Peyer's patch (tissue), 4 donors: ENCODE results near the gene FARSB. TPM values are rescaled to one million over a fixed set of nuclear protein-coding genes. Genes with fewer than 3 reads are reported as not detected.
"Not testable (repeated sequence)": the region's sequence is repeated elsewhere in the genome, so short reads cannot be mapped to it uniquely, and the experiment has no call there.

Experiments used
- DNase-seq, 3 donors: peaks; one replicate each; pipeline ENCODE4 v3.0.0-alpha.2; 2017 to 2019
- H3K27ac ChIP-seq, 4 donors: fragments of 200-600 bp; sonication (generic); one replicate each; pipeline ENCODE4 v1.5.1; 2016 to 2019
- H3K27me3 ChIP-seq, 2 donors: fragments of 200-600 bp; sonication (generic); one replicate each; pipeline ENCODE4 v1.5.1; 2019
- H3K36me3 ChIP-seq, 3 donors: fragments of 200-600 bp; sonication (generic); one replicate each; pipeline ENCODE4 v1.5.1; 2016 to 2019
- H3K4me1 ChIP-seq, 4 donors: fragments of 200-600 bp; sonication (generic); one replicate each; pipeline ENCODE4 v1.5.1; 2016 to 2019
- H3K4me3 ChIP-seq, 4 donors: fragments of 200-600 bp; sonication (generic); 1 replicate in 3 of 4; 2 replicates in 1 of 4; pipeline ENCODE4 v1.5.1; 2016 to 2019; ENCODE audit warnings: mild to moderate bottlenecking in 1 of 4
- H3K9me3 ChIP-seq, 4 donors: fragments of 200-600 bp; sonication (generic); one replicate each; pipeline ENCODE4 v1.5.1; 2016 to 2019; ENCODE audit warnings: mild to moderate bottlenecking in 1 of 4
- CTCF ChIP-seq, 6 experiments: fragments of 450-650 bp in 4 of 6; fragments of 200-600 bp in 2 of 6; sonication (generic) in 1 of 6; IDR thresholded peaks; one replicate each; pipeline ENCODE4 v1.5.1; 2017 to 2019; ENCODE audit warnings: antibody characterized with exemption in 6 of 6, mild to moderate bottlenecking in 3 of 6, moderate library complexity in 1 of 6
- POLR2A ChIP-seq, 2 donors: fragments of 450-650 bp; IDR thresholded peaks; one replicate each; pipeline ENCODE4 v1.5.1; 2017; ENCODE audit warnings: antibody characterized with exemption in 2 of 2, mild to moderate bottlenecking in 2 of 2, moderate library complexity in 2 of 2
- total RNA-seq, 4 donors: library from RNA; depleted of rRNA; stranded (reverse); fragments of >200 nt; gene quantifications; one replicate each; pipeline ENCODE4 v1.1.0, GENCODE V29; 2016

The FARSB gene
- total RNA-seq, 4 donors from 2014 or later: 8.6 to 14.9 (median 11.7) TPM

- Histone ChIP-seq H3K4me1 (no peaks in the 10 kb centered on the region), H3K27me3 (no peaks in the 10 kb centered on the region), H3K27ac (no peak overlapping the region), H3K4me3 (no peak overlapping the region), H3K36me3 (no peaks in the 10 kb centered on the region), H3K9me3 (no peaks in the 10 kb centered on the region)
- no peak for DNase-seq
- no peak for TF ChIP-seq CTCF (IDR thresholded peaks at IDR 0.05)
- no peak for TF ChIP-seq POLR2A (IDR thresholded peaks at IDR 0.05)
These were observed 42.4 kb upstream of the FARSB start for GRCh38 chr2:222698276-222698675.

- H3K9me3 ChIP-seq: no peaks in the 10 kb centered on the region
- no peaks in the 10 kb centered on the region for H3K27me3 ChIP-seq
- no peaks in the 10 kb centered on the region for H3K36me3 ChIP-seq
- no peak overlapping the region for H3K4me3 ChIP-seq
- no peak overlapping the region for H3K27ac ChIP-seq
- no peaks in the 10 kb centered on the region for H3K4me1 ChIP-seq
- no peak for DNase-seq
- TF ChIP-seq POLR2A (IDR thresholded peaks at IDR 0.05): no peak
- peak in 3 of 6 experiments; percentile 16 to 28 (median 21) for TF ChIP-seq CTCF (IDR thresholded peaks at IDR 0.05)
These were observed 37.9 kb upstream of the FARSB start for GRCh38 chr2:222693837-222694236.

GRCh38 chr2:222693413-222693812 lies 37.5 kb upstream of the FARSB start:
- not testable (repeated sequence) for H3K9me3 ChIP-seq, DNase-seq, H3K4me1 ChIP-seq, H3K27me3 ChIP-seq, H3K27ac ChIP-seq, H3K36me3 ChIP-seq, H3K4me3 ChIP-seq

GRCh38 chr2:222690564-222691200 lies 34.8 kb upstream of the FARSB start:
- no peak overlapping the region for H3K27ac ChIP-seq
- no peaks in the 10 kb centered on the region for H3K27me3 ChIP-seq
- no peaks in the 10 kb centered on the region for H3K36me3 ChIP-seq
- no peaks in the 10 kb centered on the region for H3K4me1 ChIP-seq
- no peaks in the 10 kb centered on the region for H3K9me3 ChIP-seq
- no peak for TF ChIP-seq POLR2A (IDR thresholded peaks at IDR 0.05)
- peak; percentile 42 to 97 (median 92) for TF ChIP-seq CTCF (IDR thresholded peaks at IDR 0.05)
- no peak overlapping the region for H3K4me3 ChIP-seq
- DNase-seq: peak; percentile 68 to 89 (median 76)

GRCh38 chr2:222689322-222689721 lies 33.4 kb upstream of the FARSB start:
- Histone ChIP-seq H3K9me3 (no peaks in the 10 kb centered on the region), H3K4me3 (no peak overlapping the region), H3K4me1 (no peaks in the 10 kb centered on the region), H3K27me3 (no peaks in the 10 kb centered on the region), H3K36me3 (no peaks in the 10 kb centered on the region), H3K27ac (no peak overlapping the region)
- no peak for DNase-seq
- no peak for TF ChIP-seq POLR2A (IDR thresholded peaks at IDR 0.05)
- no peak for TF ChIP-seq CTCF (IDR thresholded peaks at IDR 0.05)

- no peak overlapping the region for H3K27ac ChIP-seq
- TF ChIP-seq POLR2A (IDR thresholded peaks at IDR 0.05) (no peak), CTCF (IDR thresholded peaks at IDR 0.05) (no peak)
These were observed 33.0 kb upstream of the FARSB start for GRCh38 chr2:222688917-222689316.

More at GRCh38 chr2:222688917-222689316, 33.0 kb upstream of the FARSB start:
- Histone ChIP-seq H3K9me3 (no peaks in the 10 kb centered on the region), H3K36me3 (no peaks in the 10 kb centered on the region), H3K4me3 (no peak overlapping the region), H3K27me3 (no peaks in the 10 kb centered on the region), H3K4me1 (no peaks in the 10 kb centered on the region)
- no peak for DNase-seq
